OCI-LY7 (cell line): ENCODE measurements around the gene BRDT. TPM values are rescaled to one million over a fixed set of nuclear protein-coding genes. Genes with fewer than 3 reads are reported as not detected.

Experiments
- BruUV-seq: library from RNA; stranded (reverse); fragments of 400-500 nt; replicated peaks from 2 replicates; lab custom pipeline; 2021; lab: Mats Ljungman, UMichigan
- CTCF ChIA-PET: fragments of 300-600 bp; sonication (Branson Sonifier 250); formaldehyde crosslinking; loops from one replicate; lab custom pipeline; 2022; ENCODE audit warnings: antibody characterized with exemption; ENCODE audit not compliant: unreplicated experiment; lab: Charles Lee
- POLR2A ChIA-PET: fragments of 300-600 bp; sonication (Branson Sonifier 250); formaldehyde crosslinking; loops from one replicate; lab custom pipeline; 2022; ENCODE audit warnings: antibody characterized with exemption; lab: Charles Lee
- DNase-seq: peaks from one replicate; pipeline ENCODE4 v3.0.0-alpha.2; 2015; ENCODE audit warnings: low spot score
- H2AFZ ChIP-seq: fragments of 200-600 bp; sonication (generic), shearing (Covaris generic); 2 replicates; pipeline ENCODE4 v1.6.1; 2014; ENCODE audit warnings: mild to moderate bottlenecking, antibody characterized with exemption, low read length, moderate library complexity
- H3K27ac ChIP-seq: fragments of 200-600 bp; sonication (generic); 2 replicates; pipeline ENCODE4 v1.5.1; 2014; ENCODE audit warnings: mixed run types, low read depth, mild to moderate bottlenecking, moderate library complexity, low read length, inconsistent platforms; ENCODE audit not compliant: poor library complexity, severe bottlenecking
- H3K36me3 ChIP-seq: fragments of 200-600 bp; sonication (generic); 2 replicates; pipeline ENCODE4 v1.6.1; 2014; ENCODE audit warnings: mild to moderate bottlenecking, antibody characterized with exemption, low read length, moderate library complexity, mixed read lengths; ENCODE audit not compliant: insufficient read depth
- H3K4me1 ChIP-seq: fragments of 200-600 bp; sonication (generic); 2 replicates; pipeline ENCODE4 v1.5.1; 2014; ENCODE audit warnings: mild to moderate bottlenecking, low read length; ENCODE audit not compliant: insufficient read depth, poor library complexity, severe bottlenecking
- H3K4me2 ChIP-seq: fragments of 200-600 bp; sonication (generic); 2 replicates; pipeline ENCODE4 v1.6.1; 2014; ENCODE audit warnings: mild to moderate bottlenecking, low read length
- H3K4me3 ChIP-seq: fragments of 200-600 bp; sonication (generic); 2 replicates; pipeline ENCODE4 v1.5.1; 2014; ENCODE audit warnings: mild to moderate bottlenecking, low read depth, low read length; ENCODE audit not compliant: poor library complexity, severe bottlenecking
- H3K79me2 ChIP-seq: fragments of 200-600 bp; sonication (generic); 2 replicates; pipeline ENCODE4 v1.6.1; 2016; ENCODE audit warnings: low read depth, mild to moderate bottlenecking, low read length, moderate library complexity, mixed read lengths; ENCODE audit not compliant: insufficient read depth
- H3K9me2 ChIP-seq: fragments of 200-600 bp; sonication (generic); 2 replicates; pipeline ENCODE4 v1.6.1; 2016; ENCODE audit warnings: mild to moderate bottlenecking, low read length, mixed read lengths; ENCODE audit not compliant: insufficient read depth
- H3K9me3 ChIP-seq: fragments of 200-600 bp; sonication (generic); 2 replicates; pipeline ENCODE4 v1.6.1; 2014; ENCODE audit warnings: mild to moderate bottlenecking, mixed run types, low read length, mixed read lengths
- H4K20me1 ChIP-seq: fragments of 200-600 bp; sonication (generic); 2 replicates; pipeline ENCODE4 v1.6.1; 2014; ENCODE audit warnings: mild to moderate bottlenecking, antibody characterized with exemption, low read length, moderate library complexity, mixed read lengths; ENCODE audit not compliant: insufficient read depth
- CTCF ChIP-seq: fragments of 200-600 bp; sonication (generic); conservative IDR thresholded peaks from 2 replicates; pipeline ENCODE4 v1.5.1; 2014; ENCODE audit warnings: mild to moderate bottlenecking, antibody characterized with exemption, low read length, moderate library complexity, mixed read lengths
- EZH2phosphoT487 ChIP-seq: fragments of 200-600 bp; sonication (generic); IDR thresholded peaks from 2 replicates; pipeline ENCODE4 v1.6.1; 2018; ENCODE audit warnings: low read depth, borderline replicate concordance, mild to moderate bottlenecking, mixed run types, antibody characterized with exemption, low read length, moderate library complexity, mixed read lengths
- intact Hi-C: fragments of 100-400 bp; cut with micrococcal nuclease; formaldehyde crosslinking; loops from one replicate; pipeline ENCODE4 v1.10.0; 2022; ENCODE audit not compliant: unreplicated experiment
- total RNA-seq, 2 experiments: library from RNA; depleted of rRNA in 1 of 2; stranded (reverse); fragments of >200 nt in 1 of 2; shearing (Covaris generic) in 1 of 2; gene quantifications; 2 replicates each; pipeline ENCODE4 v1.2.3, GENCODE V29; 2014 to 2022

Gene BRDT
- total RNA-seq, 2 experiments from 2014 or later: not detected

GRCh38 chr1:92029241-92029922 lies 80.2 kb downstream of the BRDT start:
- Histone ChIP-seq H2AFZ (no peak overlapping the region), H3K9me2 (no peaks in the 10 kb centered on the region), H3K27ac (no peak overlapping the region), H3K4me2 (no peak overlapping the region), H4K20me1 (no peaks in the 10 kb centered on the region), H3K79me2 (no peaks in the 10 kb centered on the region), H3K36me3 (no peaks in the 10 kb centered on the region), H3K4me3 (no peak overlapping the region), H3K9me3 (no peaks in the 10 kb centered on the region), H3K4me1 (no peaks in the 10 kb centered on the region)
- BruUV-seq: no TSS peak
- DNase-seq: no peak
- TF ChIP-seq CTCF: no peak
- TF ChIP-seq EZH2phosphoT487: no peak
- ChIA-PET POLR2A (no interaction called here), CTCF (no interaction called here)
- intact Hi-C loops: no loop called here

DNA sequence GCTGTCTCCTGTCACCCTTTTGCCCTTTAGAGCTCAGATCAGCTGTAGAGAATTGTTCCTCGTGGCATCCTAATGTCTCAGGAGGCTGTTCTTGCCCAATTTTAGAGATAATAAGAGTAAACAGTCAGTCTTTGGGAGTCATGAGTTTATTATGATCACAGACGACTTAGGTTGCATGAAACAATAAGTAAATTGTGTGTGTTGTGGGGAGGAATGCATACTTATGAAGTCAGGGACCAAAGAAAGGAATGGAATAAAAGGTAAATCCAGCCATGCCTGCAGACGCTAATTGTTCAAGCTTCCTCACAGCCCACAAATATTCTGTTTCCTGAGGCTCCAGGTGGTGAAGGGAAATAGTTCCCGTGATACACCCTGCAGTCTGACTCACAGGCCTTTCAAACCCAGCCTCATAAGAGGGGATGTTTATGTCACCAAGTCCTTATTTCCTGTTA lies 81.5 kb downstream of the BRDT start:
- Histone ChIP-seq H3K4me1 (no peaks in the 10 kb centered on the region), H3K9me3 (no peaks in the 10 kb centered on the region), H3K36me3 (no peaks in the 10 kb centered on the region), H2AFZ (no peak overlapping the region), H3K79me2 (no peaks in the 10 kb centered on the region), H3K4me2 (no peak overlapping the region), H4K20me1 (no peaks in the 10 kb centered on the region), H3K9me2 (no peaks in the 10 kb centered on the region), H3K4me3 (no peak overlapping the region), H3K27ac (no peak overlapping the region)
- TF ChIP-seq EZH2phosphoT487 (no peak), CTCF (no peak)
- CTCF ChIA-PET: no interaction called here
- DNase-seq: no peak
- intact Hi-C loops: no loop called here
- BruUV-seq: no TSS peak
- POLR2A ChIA-PET: no interaction called here

DNA sequence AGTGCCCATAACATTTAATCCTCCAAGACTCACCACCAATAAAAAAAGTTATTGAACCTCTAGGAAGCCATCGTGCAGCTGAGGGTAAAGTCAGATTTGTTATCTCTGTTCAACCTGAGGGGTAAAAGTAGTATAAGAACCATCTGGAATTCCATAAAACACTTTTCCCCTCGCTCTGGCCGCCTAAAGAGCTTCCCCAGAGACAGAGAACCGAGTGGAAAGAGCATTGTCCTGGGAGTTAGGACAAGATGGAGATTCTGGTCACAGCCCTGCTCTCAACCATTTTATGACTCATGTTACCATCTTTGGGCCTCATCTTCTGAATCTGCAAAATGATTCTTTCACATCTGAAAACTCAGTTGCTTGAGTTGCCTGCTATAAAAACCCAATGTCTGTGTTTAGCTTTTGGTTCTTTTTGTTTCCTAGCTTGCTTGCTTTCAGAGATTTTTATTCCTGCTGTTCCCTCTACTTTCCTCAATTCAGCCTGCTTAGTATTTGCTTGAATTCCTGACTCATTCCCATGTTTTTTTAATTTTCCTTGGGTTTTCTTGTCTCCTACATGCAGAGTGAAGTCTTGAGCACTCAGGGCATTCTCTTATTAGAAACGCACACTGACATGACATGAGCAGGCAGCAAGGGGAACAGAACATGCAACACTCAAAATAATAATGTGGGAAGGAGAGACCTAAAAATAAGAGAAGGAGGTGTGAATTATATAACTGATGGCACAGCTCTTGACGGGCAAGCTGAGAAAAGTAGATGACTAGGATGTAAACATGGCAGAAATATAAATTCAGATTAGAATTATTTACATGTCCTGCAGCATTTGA lies 82.3 kb downstream of the BRDT start:
- no peak for DNase-seq
- no peaks in the 10 kb centered on the region for H3K9me3 ChIP-seq
- H3K4me3 ChIP-seq: no peak overlapping the region
- H3K27ac ChIP-seq: no peak overlapping the region
- no peaks in the 10 kb centered on the region for H4K20me1 ChIP-seq
- no peaks in the 10 kb centered on the region for H3K36me3 ChIP-seq
- no TSS peak for BruUV-seq
- no peaks in the 10 kb centered on the region for H3K9me2 ChIP-seq
- no peaks in the 10 kb centered on the region for H3K79me2 ChIP-seq
- CTCF ChIA-PET: no interaction called here
- intact Hi-C loops: no loop called here
- POLR2A ChIA-PET: no interaction called here
- H3K4me1 ChIP-seq: no peaks in the 10 kb centered on the region
- H2AFZ ChIP-seq: no peak overlapping the region
- no peak overlapping the region for H3K4me2 ChIP-seq
- TF ChIP-seq CTCF (no peak), EZH2phosphoT487 (no peak)
